ENCODE results near the gene NEDD9. TPM values are rescaled to one million over a fixed set of nuclear protein-coding genes. Genes with fewer than 3 reads are reported as not detected.
A peak's percentile ranks its signal among the peaks of the same experiment; 100 is the strongest.

The NEDD9 gene
- total RNA-seq, 6 donors from 2014 or later = 122 to 334 (median 173) TPM

DNA sequence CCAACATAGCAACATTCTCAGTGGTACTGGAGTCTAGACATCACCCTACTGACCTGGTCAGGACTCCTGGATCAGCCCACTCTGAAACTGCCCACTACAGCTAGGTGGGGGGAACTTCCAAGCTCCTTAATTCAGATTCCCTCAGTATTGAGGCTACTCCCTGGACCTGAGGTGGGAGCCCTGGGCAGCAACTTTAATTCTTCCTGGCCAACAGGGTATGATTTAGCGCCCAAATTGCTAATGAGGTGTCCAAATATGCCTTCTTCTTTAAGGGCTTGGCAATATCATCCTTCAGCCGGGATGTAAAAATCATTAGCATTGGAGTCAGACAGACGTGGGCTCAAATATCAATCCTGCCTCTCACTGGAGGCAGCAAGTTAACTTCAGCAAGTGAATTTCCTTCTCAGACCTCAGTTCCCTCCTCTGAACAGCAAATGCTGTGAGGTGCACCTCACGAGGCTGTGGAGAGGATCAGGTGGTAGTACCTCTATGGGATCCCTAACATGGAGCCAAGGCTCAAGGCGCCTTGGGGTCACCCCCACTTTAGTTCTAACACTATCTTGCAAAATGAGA is 27.6 kb downstream of the NEDD9 start:
- Histone ChIP-seq H3K4me3 (no peak overlapping the region), H3K36me3 (peaks cover 10 to 95% (median 50%) of the 10 kb centered on the region in 4 donors), H3K27ac (peak overlapping the region; percentile 0 to 71 (median 46)), H3K9me3 (no peaks in the 10 kb centered on the region), H3K27me3 (no peaks in the 10 kb centered on the region), H3K4me1 (peaks cover 80 to 87% (median 83%) of the 10 kb centered on the region in 4 donors)
- TF ChIP-seq POLR2AphosphoS5 (IDR thresholded peaks at IDR 0.05) = no peak
- TF ChIP-seq EP300 (IDR thresholded peaks at IDR 0.05) = no peak
- TF ChIP-seq POLR2A (IDR thresholded peaks at IDR 0.05) = no peak
- TF ChIP-seq CTCF (IDR thresholded peaks at IDR 0.05) = no peak
- ATAC-seq (ENCODE audit: low FRiP score in 2 of 2) (no peak), DNase-seq (no peak)
- 90 to 91% methylated on average over 5 of the region's 5 CpGs for WGBS, 2 donors

GRCh38 chr6:11204005-11204399 is 28.5 kb downstream of the NEDD9 start:
- peak overlapping the region; percentile 5 to 71 (median 50) for H3K27ac ChIP-seq
- H3K27me3 ChIP-seq = no peaks in the 10 kb centered on the region
- no peaks in the 10 kb centered on the region for H3K9me3 ChIP-seq
- ATAC-seq (ENCODE audit: low FRiP score in 2 of 2) (no peak), DNase-seq (no peak)
- no peak overlapping the region for H3K4me3 ChIP-seq
- 96% methylated on average over 4 of the region's 4 CpGs for WGBS, 2 donors
- TF ChIP-seq POLR2A (IDR thresholded peaks at IDR 0.05) = no peak
- TF ChIP-seq CTCF (IDR thresholded peaks at IDR 0.05) = no peak
- TF ChIP-seq POLR2AphosphoS5 (IDR thresholded peaks at IDR 0.05) = no peak
- TF ChIP-seq EP300 (IDR thresholded peaks at IDR 0.05) = no peak
- H3K36me3 ChIP-seq = peaks cover 7 to 93% (median 49%) of the 10 kb centered on the region in 4 donors
- peaks cover 76 to 89% (median 80%) of the 10 kb centered on the region in 4 donors for H3K4me1 ChIP-seq

DNA sequence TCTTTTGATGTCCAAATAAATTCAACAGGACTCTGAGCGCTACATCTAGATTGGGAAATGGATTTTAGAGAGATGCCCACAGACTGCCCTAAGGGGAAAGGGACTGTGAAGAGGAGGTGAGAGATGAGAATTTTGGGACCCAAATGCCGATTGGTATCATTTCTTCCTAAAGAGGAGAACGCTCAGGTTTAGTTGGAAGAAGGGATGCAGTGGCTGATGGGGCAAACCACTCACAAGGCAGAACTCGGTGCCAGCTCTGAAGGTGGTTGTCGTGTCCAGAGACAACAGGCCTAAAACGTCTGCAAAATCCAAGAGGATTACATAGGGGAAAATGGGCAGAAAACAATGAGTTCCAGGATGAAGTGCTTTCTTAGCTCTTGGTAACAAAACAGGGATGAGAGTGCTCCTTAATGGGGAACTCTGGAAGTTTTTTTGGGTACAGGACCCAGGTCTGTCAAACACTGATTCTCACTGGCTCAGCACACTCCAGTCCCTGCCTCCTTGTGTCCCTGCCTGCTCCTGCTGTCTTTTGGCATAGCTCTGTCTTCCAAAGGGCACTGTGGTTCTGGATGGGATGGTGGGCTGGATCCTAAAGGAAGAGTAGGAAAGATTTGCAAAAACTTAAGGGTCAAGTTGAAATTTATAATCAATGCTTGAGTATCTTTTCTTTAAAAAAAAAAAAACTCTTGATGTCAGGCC is 29.0 kb downstream of the NEDD9 start:
- Histone ChIP-seq H3K9me3 (no peaks in the 10 kb centered on the region), H3K27ac (peak overlapping the region; percentile 42 to 71 (median 61)), H3K36me3 (peaks cover 7 to 93% (median 50%) of the 10 kb centered on the region in 4 donors), H3K4me1 (peaks cover 78 to 90% (median 82%) of the 10 kb centered on the region in 4 donors), H3K27me3 (no peaks in the 10 kb centered on the region), H3K4me3 (no peak overlapping the region)
- TF ChIP-seq EP300 (IDR thresholded peaks at IDR 0.05) = no peak
- no peak for TF ChIP-seq POLR2AphosphoS5 (IDR thresholded peaks at IDR 0.05)
- TF ChIP-seq POLR2A (IDR thresholded peaks at IDR 0.05) = no peak
- TF ChIP-seq CTCF (IDR thresholded peaks at IDR 0.05) = no peak
- ATAC-seq (ENCODE audit: low FRiP score in 2 of 2) (no peak), DNase-seq (no peak)
- WGBS, 2 donors = 77 to 85% methylated on average over 6 of the region's 6 CpGs

- H3K4me1 ChIP-seq = peaks cover 77 to 90% (median 82%) of the 10 kb centered on the region in 4 donors
- ATAC-seq (ENCODE audit: low FRiP score in 2 of 2) = no peak
- no peak for TF ChIP-seq CTCF (IDR thresholded peaks at IDR 0.05)
- no peak for TF ChIP-seq EP300 (IDR thresholded peaks at IDR 0.05)
- TF ChIP-seq POLR2A (IDR thresholded peaks at IDR 0.05) = no peak
- TF ChIP-seq POLR2AphosphoS5 (IDR thresholded peaks at IDR 0.05) = no peak
- H3K4me3 ChIP-seq = no peak overlapping the region
- H3K36me3 ChIP-seq = peaks cover 7 to 93% (median 50%) of the 10 kb centered on the region in 4 donors
- WGBS, 2 donors = 55 to 59% methylated on average over 9 of the region's 9 CpGs
- DNase-seq = no peak
- no peaks in the 10 kb centered on the region for H3K9me3 ChIP-seq
- H3K27me3 ChIP-seq = no peaks in the 10 kb centered on the region
- peak overlapping the region; percentile 37 to 71 (median 56) for H3K27ac ChIP-seq
Observed at GRCh38 chr6:11202513-11203305, 29.8 kb downstream of the NEDD9 start.

All from upper lobe of left lung (tissue), 6 donors.